ENCODE measurements around the gene ATP6V0A4.

GRCh38 chr7:138828302-138828701 lies 30.3 kb upstream of the ATP6V0A4 start:
- TF ChIP-seq CTCF (conservative IDR thresholded peaks at IDR 0.05; ENCODE audit: low read depth, low read length), result no peak
- no peak for TF ChIP-seq EZH2 (IDR thresholded peaks at IDR 0.05; ENCODE audit: low read length, unreplicated experiment)

Measured in PC-3 (cell line).